K562 (cell line): ENCODE results near the gene MTHFR. TPM values are rescaled to one million over a fixed set of nuclear protein-coding genes. Genes with fewer than 3 reads are reported as not detected.

Experiments used
- HES1 ChIP-seq: fragments of 450-650 bp; IDR thresholded peaks from 2 replicates; pipeline ENCODE4 v1.6.1; 2016; ENCODE audit warnings: low read depth, mild to moderate bottlenecking, moderate library complexity
- MIER1 ChIP-seq: fragments of 450-650 bp; IDR thresholded peaks from 2 replicates; pipeline ENCODE4 v1.6.1; 2016; ENCODE audit warnings: antibody characterized with exemption, mild to moderate bottlenecking, low read depth
- PREB ChIP-seq: sonication (generic); formaldehyde crosslinking; IDR thresholded peaks from 2 replicates; pipeline ENCODE4 v1.8.1; 2023; ENCODE audit warnings: mild to moderate bottlenecking, missing genetic modification reagents
- SAFB2 ChIP-seq: fragments of 200-400 bp; formaldehyde crosslinking; IDR thresholded peaks from 2 replicates; pipeline ENCODE4 v1.6.1; 2018; ENCODE audit warnings: borderline replicate concordance, low read length, low read depth, moderate library complexity; ENCODE audit not compliant: severe bottlenecking
- SRSF9 ChIP-seq: fragments of 200-400 bp; formaldehyde crosslinking; IDR thresholded peaks from 2 replicates; pipeline ENCODE4 v1.6.1; 2017; ENCODE audit warnings: low read depth, low read length, borderline replicate concordance
- ZBTB11 ChIP-seq, 3 experiments: fragments of 200-800 bp in 1 of 3; fragments of 250-450 bp in 1 of 3; fragments of 450-650 bp in 1 of 3; sonication (Bioruptor Pico) in 1 of 3; sonication (Bioruptor generic) in 1 of 3; formaldehyde crosslinking in 1 of 3; IDR thresholded peaks; 2 replicates each; pipeline versions ENCODE4 v1.6.1 to v1.8.0; 2016 to 2022; ENCODE audit warnings: mild to moderate bottlenecking in 2 of 3, missing genetic modification characterization in 2 of 3, missing compliant biosample characterization in 1 of 3, moderate library complexity in 1 of 3
- ZNF318 ChIP-seq, 2 experiments: fragments of 450-650 bp; IDR thresholded peaks; 2 replicates each; pipeline ENCODE4 v1.6.1; 2016; ENCODE audit warnings: mild to moderate bottlenecking in 2 of 2, borderline replicate concordance in 1 of 2, low read depth in 1 of 2, moderate library complexity in 1 of 2
- ZNF431 ChIP-seq: sonication (generic); formaldehyde crosslinking; IDR thresholded peaks from 2 replicates; pipeline ENCODE4 v1.8.0; 2022; ENCODE audit warnings: mild to moderate bottlenecking, missing genetic modification reagents
- ZNF764 ChIP-seq: fragments of 250-450 bp; sonication (Bioruptor Pico); IDR thresholded peaks from 2 replicates; pipeline ENCODE4 v1.4.0; 2020; ENCODE audit warnings: low read depth, mild to moderate bottlenecking, moderate library complexity
- ZNF785 ChIP-seq: fragments of 250-450 bp; sonication (Bioruptor Pico); IDR thresholded peaks from 2 replicates; pipeline ENCODE4 v1.4.0; 2020; ENCODE audit warnings: mild to moderate bottlenecking
- polyA plus RNA-seq, 8 experiments: library from polyadenylated mRNA; depleted of rRNA in 4 of 8; stranded (reverse) in 5 of 8; unstranded in 3 of 8; fragments of >200 nt; fragmentation: Nextera tagmentation in 2 of 8; fragmentation: Illumina TruSeq in 1 of 8; extraction: Ambion mirVana in 2 of 8; extraction: Trizol in 1 of 8; gene quantifications; 2 replicates each; pipeline versions ENCODE4 v1.2.1 to v1.2.3, GENCODE V29; 2011 to 2014; ENCODE audit warnings: inconsistent platforms in 1 of 8, missing spikeins in 1 of 8
- total RNA-seq, 7 experiments: library from RNA; depleted of rRNA in 6 of 7; stranded (reverse); fragments of >200 nt in 6 of 7; fragmentation: Illumina TruSeq in 2 of 7; extraction: Trizol in 2 of 7; gene quantifications; 2 replicates each; pipeline versions ENCODE4 v1.2.1 to v1.2.3, GENCODE V29; 2011 to 2021; ENCODE audit warnings: low replicate concordance in 1 of 7

Gene MTHFR
- total and polyA plus RNA-seq, 9 of the 15 experiments (the other 6 are each of a cell fraction or from before 2014, with no cell fraction given): 5.0 to 104 (median 62.6) TPM

- TF ChIP-seq PREB (CRISPR knock-in tag) (no peak), MIER1 (no peak), HES1 (no peak), ZNF764 (CRISPR knock-in tag) (no peak), ZNF318 (IDR thresholded peaks at IDR 0.05; ENCODE audit: borderline replicate concordance in 1 of 2, low read depth in 1 of 2) (peak in 1 of 2 experiments; percentile 32; a peak in 1 of 4 replicates), ZNF431 (CRISPR knock-in tag) (0 out of 2 replicates have a peak, but pooled peaks have one; percentile 20), ZNF785 (CRISPR knock-in tag) (no peak), ZBTB11 (CRISPR knock-in tag; IDR thresholded peaks at IDR 0.05) (peak in 1 of 3 experiments; percentile 34; a peak in 1 of 6 replicates), SRSF9 (no peak), SAFB2 (no peak)
These were observed 658 bp upstream of the MTHFR start (continued) for GRCh38 chr1:11806307-11806936.
